Brain microvascular endothelial cell (primary cell): ENCODE data around the gene ZRSR2.
A peak's percentile ranks its signal among the peaks of the same experiment; 100 is the strongest.
"Not testable (repeated sequence)": the region's sequence is repeated elsewhere in the genome, so short reads cannot be mapped to it uniquely, and the experiment has no call there.

Experiments
- DNase-seq: peaks from one replicate; pipeline ENCODE4 v3.0.0-alpha.2; 2020
- H3K27ac ChIP-seq: fragments of 250-450 bp; sonication (Bioruptor Pico); 2 replicates; pipeline ENCODE4 v1.5.1; 2020; ENCODE audit warnings: mild to moderate bottlenecking, moderate library complexity
- H3K27me3 ChIP-seq: fragments of 250-450 bp; sonication (Bioruptor Pico); replicated peaks from 2 replicates; pipeline ENCODE4 v1.5.1; 2020; ENCODE audit warnings: mild to moderate bottlenecking
- H3K36me3 ChIP-seq: fragments of 250-450 bp; sonication (Bioruptor Pico); replicated peaks from 2 replicates; pipeline ENCODE4 v1.5.1; 2020; ENCODE audit warnings: mild to moderate bottlenecking
- H3K4me3 ChIP-seq: 2 replicates; pipeline ENCODE4 v1.5.1; 2011; ENCODE audit warnings: low read depth, mild to moderate bottlenecking, control low read depth, low read length, moderate library complexity
- in situ Hi-C: cut with HindIII; loops from 2 replicates; pipeline ENCODE4 v1.10.0; 2017; ENCODE audit warnings: low sequenced_read_pairs, low pct_ligation_motif_present
- TF ChIP-seq, protein P1 (sequence below): IDR thresholded peaks from 2 replicates; pipeline ENCODE4 v1.5.1; 2011; ENCODE audit warnings: low read depth, mild to moderate bottlenecking, moderate library complexity, low read length, control low read depth, inconsistent platforms; ENCODE audit errors: missing control alignments

Gene ZRSR2, protein sequence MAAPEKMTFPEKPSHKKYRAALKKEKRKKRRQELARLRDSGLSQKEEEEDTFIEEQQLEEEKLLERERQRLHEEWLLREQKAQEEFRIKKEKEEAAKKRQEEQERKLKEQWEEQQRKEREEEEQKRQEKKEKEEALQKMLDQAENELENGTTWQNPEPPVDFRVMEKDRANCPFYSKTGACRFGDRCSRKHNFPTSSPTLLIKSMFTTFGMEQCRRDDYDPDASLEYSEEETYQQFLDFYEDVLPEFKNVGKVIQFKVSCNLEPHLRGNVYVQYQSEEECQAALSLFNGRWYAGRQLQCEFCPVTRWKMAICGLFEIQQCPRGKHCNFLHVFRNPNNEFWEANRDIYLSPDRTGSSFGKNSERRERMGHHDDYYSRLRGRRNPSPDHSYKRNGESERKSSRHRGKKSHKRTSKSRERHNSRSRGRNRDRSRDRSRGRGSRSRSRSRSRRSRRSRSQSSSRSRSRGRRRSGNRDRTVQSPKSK

DNA sequence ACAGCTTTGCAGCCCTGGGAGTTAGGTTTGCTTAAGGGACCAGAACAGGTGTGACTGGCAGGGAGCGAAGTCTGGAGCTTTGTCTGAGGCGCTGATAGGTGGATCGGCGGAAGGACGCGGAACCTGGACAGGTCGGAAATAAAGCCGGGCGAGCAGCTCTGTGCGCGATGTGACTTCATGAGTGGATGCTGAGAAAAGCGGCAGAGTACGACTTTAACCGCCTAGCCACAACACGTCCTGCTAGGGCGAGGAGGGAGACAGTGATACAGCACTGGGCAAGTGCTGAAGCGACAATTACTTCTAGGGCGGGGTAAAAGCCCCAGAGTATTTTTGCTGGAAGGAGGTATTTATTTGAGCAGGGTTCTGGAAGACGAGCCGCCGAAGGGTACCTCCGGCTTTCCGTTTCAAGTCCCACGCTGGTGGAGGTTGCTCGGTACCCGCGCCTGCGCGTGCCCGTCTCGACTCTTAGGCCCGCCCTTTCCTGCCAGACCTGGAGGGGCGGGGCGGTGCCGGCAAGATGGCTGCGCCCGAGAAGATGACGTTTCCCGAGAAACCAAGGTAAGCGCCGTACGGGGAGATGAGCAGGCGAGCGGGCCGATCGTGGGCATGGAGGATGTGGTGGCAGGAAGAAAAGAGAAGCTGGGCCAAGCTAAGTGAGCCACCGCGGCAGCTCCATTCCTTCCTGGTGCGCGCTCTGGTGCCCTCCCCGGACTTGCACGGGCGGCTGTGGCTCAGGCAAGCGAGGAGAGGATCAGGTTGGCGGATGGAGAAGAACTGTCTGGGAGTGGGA lies at the start of gene ZRSR2:
TSS of gene ZRSR2 (plus strand) at position 506 of the 790 bp plus-strand sequence. CDS start at position 518, 12 bp downstream.
- Histone ChIP-seq H3K4me3 (peak within 1 kb of the TSS; percentile 98), H3K27ac (peak within 1 kb of the TSS; percentile 46), H3K27me3 (no peaks in the 10 kb centered on the region), H3K36me3 (peaks cover 2% of the 10 kb centered on the region)
- DNase-seq = peak; percentile 85
- in situ Hi-C loops = no loop called here
- TF ChIP-seq, protein P1, sequence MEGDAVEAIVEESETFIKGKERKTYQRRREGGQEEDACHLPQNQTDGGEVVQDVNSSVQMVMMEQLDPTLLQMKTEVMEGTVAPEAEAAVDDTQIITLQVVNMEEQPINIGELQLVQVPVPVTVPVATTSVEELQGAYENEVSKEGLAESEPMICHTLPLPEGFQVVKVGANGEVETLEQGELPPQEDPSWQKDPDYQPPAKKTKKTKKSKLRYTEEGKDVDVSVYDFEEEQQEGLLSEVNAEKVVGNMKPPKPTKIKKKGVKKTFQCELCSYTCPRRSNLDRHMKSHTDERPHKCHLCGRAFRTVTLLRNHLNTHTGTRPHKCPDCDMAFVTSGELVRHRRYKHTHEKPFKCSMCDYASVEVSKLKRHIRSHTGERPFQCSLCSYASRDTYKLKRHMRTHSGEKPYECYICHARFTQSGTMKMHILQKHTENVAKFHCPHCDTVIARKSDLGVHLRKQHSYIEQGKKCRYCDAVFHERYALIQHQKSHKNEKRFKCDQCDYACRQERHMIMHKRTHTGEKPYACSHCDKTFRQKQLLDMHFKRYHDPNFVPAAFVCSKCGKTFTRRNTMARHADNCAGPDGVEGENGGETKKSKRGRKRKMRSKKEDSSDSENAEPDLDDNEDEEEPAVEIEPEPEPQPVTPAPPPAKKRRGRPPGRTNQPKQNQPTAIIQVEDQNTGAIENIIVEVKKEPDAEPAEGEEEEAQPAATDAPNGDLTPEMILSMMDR = no peak

DNA sequence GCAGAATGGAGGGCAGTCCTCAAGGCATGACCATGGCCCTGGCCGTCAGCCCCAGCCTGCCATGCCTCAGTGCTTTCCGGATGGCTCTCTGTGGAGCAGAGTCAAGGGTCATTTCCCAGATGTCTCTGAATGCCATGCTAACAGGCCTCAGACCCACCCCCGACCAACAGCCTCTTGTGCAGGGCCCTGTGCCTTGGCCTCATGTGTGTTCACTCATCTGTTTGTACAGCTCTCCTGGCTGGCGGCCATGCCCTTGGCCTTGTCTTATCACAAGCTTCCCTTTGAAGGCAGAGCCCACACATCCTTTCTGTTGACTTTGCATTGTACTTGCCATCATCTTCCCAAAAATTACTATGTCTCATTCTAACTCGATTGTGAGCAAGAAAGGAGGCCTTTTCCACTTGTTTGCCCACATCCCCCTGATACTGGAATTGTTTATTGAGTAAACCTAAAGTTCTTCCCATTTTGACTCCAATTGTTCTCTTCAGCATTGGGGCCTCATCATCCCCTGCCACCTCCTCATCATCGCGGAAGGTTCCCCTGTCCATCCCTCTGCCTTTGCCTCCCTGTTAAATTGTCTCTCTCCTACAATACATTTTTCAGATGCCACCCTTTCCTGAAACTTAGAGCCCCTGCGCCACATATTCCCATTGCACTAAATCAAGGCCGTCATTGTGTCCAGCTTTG lies 46.0 kb upstream of the ZRSR2 start:
- TF ChIP-seq, protein P1 = no peak
- H3K27me3 ChIP-seq = no peaks in the 10 kb centered on the region
- DNase-seq = no peak
- no peak overlapping the region for H3K4me3 ChIP-seq
- no peaks in the 10 kb centered on the region for H3K36me3 ChIP-seq
- H3K27ac ChIP-seq = no peak overlapping the region
- in situ Hi-C loops = no loop called here

DNA sequence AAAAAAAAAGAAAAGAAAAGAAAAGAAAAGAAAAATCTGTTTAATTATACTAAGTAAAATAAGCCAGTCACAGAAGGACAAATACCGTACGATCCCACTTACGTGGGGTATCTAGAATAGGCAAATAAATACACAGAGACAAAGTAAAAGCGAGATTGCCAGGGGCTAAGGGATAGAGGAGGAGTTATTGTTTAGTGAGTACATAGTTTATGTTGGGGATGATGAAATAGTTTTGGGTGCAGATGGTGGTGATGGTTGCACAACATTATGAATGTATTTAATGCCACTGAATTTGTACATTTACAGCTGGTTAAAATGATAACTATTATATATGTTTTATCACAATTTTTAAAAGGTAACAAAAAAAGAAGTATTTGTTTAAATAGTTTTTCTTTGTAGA lies 45.1 kb upstream of the ZRSR2 start:
- in situ Hi-C loops = no loop called here
- no peak overlapping the region for H3K27ac ChIP-seq
- no peaks in the 10 kb centered on the region for H3K36me3 ChIP-seq
- DNase-seq = no peak
- TF ChIP-seq, protein P1 = no peak
- no peaks in the 10 kb centered on the region for H3K27me3 ChIP-seq
- H3K4me3 ChIP-seq = no peak overlapping the region

DNA sequence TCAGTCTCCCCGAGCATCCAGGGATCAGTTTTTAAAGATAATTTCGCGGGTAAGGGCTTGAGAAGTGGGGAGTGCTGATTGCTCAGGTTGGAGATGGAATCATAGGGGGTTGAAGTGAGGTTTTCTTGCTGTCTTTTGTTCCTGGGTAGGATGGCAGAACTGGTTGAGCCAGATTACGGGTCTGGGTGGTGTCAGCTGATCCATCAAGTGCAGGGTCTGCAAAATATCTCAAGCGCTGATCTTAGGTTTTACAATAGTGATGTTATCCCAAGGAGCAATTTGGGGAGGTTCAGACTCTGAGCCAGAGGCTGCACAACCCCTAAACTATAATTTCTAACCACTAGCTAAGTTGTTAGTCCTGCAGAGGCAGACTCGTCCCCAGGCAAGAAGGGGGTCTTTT lies 43.6 kb upstream of the ZRSR2 start:
- DNase-seq, H3K36me3 ChIP-seq, H3K4me3 ChIP-seq, H3K27me3 ChIP-seq, in situ Hi-C loops, H3K27ac ChIP-seq: not testable (repeated sequence)

DNA sequence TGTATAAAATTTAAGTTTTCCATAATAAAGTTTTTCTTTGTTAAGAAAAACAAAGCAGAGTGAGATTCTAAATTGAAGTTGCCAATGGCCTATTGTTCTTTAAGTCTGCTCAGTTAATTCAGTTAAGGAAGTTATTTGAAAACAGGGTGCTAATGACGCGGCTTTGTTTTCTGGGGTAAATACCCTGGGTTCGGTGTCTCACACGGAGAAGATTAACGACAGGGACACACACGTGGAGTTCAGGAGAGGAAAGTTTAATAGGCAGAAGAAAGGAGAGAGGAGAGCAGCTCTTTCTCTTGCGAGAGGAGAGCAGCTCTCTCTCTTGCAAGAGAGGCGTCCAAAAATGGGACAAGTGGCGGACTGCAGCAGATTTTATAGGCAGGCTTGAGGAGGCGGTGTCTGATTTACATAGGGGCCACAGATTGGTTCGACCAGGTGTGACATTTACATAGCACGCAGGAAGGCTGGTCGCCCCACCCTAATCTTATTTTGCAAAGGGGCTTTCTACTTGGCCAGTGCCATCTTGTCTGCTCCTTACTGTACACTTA lies 42.6 kb upstream of the ZRSR2 start:
- Histone ChIP-seq H3K36me3 (no peaks in the 10 kb centered on the region), H3K27me3 (no peaks in the 10 kb centered on the region), H3K4me3 (no peak overlapping the region), H3K27ac (no peak overlapping the region)
- in situ Hi-C loops = no loop called here
- DNase-seq = no peak
- TF ChIP-seq, protein P1 = no peak
